DMS53 treated with DMSO at 0.1 percent for 48 hours (cell line): ENCODE results near the gene PIK3CB.
"Not testable (repeated sequence)": the region's sequence is repeated elsewhere in the genome, so short reads cannot be mapped to it uniquely, and the experiment has no call there.

Experiments used
- DNase-seq: peaks from one replicate; lab custom pipeline; 2025; ENCODE audit not compliant: unreplicated experiment; lab: John Stamatoyannopoulos, UW

Gene PIK3CB

DNA sequence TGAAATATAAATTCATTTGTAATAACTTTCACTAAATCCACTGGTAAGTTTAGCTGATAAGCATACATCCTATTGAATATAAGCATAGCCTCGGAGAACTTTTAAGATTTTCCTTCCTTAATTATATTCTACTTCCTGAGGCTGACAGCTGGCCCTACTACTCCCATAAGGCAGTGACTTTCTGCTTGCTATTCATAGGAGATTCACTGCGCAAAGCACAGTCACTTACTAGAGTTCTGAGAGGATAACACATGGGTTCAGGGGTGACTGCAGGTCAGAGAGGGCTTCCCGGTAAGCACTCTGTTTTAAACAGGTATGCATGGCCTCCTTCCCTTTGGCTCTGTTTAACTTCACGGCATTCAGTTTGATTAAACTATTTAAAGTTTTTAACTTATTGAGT, 150.3 kb downstream of the PIK3CB start:
- no peak for DNase-seq

DNA sequence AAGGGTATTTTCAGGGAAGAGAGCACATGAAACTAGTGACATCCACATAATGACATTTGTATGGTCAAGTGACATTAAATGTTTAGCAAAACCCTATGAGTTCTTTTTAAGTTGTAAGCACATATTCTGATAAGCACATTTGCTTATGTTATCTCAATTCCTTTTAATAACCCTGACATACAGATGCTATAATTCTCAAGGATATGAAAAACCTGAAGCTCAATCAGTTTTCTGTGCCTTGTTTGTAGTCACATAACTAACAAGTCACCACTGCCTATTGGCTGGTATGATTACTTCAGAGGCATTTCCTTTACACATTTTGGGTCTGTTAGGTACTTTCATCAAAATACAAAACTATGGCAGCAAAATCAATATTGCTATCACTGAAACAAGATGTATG, 152.1 kb downstream of the PIK3CB start:
- no peak for DNase-seq

GRCh38 chr3:138681463-138682220, 153.1 kb downstream of the PIK3CB start:
- DNase-seq: no peak

DNA sequence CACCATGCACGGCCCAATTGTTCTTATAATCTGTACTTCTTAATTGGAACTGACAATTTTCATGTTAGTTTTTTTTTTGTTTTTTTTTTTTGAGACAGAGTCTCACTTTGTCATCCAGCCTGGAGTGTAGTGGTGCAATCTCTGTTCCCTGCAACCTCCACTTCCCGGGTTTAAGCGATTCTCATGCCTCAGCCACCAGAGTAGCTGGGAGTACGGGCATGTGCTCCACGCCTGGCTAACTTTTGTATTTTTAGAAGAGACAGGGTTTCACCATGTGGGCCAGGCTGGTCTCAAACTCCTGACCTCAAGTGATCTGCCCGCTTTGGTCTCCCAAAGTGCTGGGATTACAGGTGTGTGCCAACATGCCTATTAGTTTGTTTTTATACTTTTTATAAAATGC, 153.8 kb downstream of the PIK3CB start:
- DNase-seq: not testable (repeated sequence)

- no peak for DNase-seq
Observed at GRCh38 chr3:138678874-138679392, 155.8 kb downstream of the PIK3CB start.

- no peak for DNase-seq
Observed at GRCh38 chr3:138678086-138678485, 156.6 kb downstream of the PIK3CB start.

DNA sequence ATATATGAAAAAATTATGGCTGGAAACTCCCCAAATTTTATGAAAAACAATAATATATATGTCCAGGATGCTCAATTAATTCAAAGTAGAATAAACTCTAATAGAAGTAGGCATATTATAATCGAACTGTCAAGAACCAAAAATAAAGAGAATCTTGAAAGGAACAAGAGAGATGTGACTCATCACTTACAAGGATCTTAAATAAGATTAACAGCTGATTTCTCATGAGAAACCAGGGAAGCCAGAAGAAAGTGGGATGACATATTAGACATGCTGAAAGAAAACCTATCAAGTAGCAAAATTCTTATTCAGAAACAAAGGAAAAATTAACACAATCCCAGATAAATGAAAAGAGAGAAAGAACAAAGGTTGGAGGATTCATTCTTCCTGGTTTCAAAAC, 159.3 kb downstream of the PIK3CB start:
- DNase-seq: no peak

- DNase-seq: no peak
Observed at GRCh38 chr3:138673641-138674530, 160.8 kb downstream of the PIK3CB start.

GRCh38 chr3:138670407-138670806, 164.3 kb downstream of the PIK3CB start:
- no peak for DNase-seq

DNA sequence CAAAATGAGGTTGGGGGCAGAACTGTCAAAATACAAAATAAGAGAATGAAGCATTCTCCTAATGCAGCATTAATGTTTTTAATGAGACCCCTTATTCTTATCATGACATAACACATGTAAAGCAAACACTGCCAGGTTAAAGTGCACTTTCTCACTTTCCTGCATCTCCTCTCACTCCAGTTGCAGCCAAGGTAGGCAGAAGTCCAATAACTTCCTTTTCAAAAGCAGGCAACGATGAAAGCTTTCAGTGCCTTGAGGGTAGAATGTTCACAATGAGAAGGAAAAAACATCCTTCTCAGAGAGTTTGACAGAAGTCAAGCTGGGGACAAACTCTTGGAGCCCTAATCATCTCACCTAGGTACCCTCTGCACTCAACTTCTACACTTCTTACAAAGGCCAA, 166.6 kb downstream of the PIK3CB start:
- DNase-seq: no peak

DNA sequence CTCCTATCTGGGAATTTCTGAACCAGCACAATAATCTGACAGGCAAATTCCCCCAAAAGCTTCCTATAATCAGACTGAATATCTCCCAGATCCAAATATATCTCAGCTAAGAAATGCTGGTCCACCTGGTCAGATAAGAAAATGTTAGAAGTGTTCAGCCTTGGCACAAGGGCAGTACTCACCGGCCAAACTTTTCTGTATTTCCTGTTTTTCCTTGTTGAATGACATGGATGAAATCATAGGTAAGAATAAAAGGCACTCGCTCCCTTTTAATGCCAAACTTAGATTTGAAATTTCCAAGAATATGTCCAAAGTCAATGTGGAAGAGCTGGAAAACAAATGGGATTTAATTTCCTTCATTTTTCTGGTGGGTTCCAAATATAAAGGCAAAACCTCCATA, 177.2 kb downstream of the PIK3CB start:
- DNase-seq: no peak

- DNase-seq: no peak
Observed at GRCh38 chr3:138653567-138653966, 181.2 kb downstream of the PIK3CB start.

DNA sequence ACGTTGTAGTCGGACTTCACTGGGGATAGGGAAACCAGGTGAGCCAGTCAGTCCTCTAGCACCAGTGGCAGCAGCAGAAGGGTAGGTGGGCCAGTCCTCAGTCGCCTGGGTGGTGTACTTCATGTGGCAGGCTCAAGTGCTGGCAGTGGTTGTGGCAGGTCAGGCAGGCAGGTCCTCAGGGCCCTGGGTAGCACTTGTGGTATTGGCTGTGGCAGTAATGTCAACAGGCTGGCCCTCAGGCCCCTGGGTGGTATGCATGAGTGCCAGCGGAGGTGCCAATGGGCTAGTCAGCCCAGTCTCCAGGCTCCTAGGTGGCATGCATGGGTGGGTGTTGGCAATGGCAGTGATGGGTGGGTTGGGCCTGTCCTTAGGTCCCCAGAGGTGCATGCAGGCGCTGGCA, 185.6 kb downstream of the PIK3CB start:
- no peak for DNase-seq

DNA sequence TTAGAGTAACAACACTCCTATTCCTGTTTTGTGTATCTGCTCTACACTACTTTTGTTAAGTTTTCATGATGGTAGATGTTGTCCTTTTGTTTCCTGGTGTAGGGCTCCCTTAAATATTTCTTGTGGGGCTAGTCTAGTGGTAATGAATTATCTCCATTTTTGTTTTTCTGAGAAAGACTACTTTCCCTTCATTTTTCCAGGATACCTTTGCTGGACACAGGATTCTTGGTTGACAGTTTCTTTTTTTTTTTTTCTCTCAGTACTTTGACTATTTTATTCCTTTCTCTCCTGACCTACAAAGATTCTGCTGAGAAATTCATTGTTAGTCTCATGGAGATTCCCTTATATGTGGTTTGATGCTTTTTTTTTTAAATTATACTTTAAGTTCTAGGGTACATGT, 188.2 kb downstream of the PIK3CB start:
- DNase-seq: no peak

GRCh38 chr3:138646008-138646407, 188.7 kb downstream of the PIK3CB start:
- DNase-seq: no peak

DNA sequence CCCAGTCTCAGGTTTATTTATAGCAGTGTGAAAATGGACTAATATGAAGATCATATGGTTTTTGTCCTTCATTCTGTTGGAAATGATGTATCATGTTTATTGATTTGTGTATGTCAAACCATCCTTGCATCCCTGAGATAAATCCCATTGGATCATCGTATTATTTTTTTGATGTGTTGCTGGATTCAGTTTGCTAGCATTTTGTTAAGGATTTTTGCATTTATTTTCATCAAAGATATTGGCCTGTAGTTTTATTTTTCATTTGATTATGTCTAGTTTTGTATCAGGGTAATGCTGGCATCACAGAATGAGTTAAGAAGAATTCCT, 191.8 kb downstream of the PIK3CB start:
- DNase-seq: no peak

DNA sequence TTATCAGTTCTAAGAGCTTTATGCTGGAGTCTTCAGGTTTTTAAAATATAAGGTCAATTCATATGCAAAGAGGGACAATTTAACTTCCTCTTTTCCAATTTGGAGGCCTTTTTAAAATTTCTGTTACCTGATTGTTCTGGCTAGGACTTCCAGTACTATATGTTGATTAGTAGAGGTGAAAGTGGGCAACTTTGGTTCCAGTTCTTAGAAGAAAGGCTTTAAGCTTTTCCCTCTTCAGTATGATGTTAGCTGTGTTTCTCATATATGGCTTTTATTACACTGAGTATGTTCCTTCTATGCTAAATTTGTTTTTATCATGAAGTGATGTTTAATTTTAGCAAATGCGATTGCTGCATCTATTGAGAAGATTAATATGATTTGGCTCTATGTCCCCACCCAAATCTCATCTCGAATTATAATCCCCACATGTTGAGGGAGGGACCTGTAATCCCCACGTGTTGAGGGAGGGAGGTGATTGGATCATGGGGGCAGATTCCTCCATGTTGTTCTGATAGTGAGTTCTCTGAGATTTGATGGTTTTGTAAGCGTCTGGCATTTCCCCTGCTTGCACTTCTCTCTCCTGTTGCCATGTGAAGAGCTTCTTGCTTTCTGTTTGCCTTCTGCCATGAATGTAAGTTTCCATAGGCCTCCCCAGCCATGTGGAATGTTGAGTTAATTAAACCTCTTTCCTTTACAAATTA, 192.4 kb downstream of the PIK3CB start:
- no peak for DNase-seq

- DNase-seq: no peak
Observed at GRCh38 chr3:138640537-138640936, 194.2 kb downstream of the PIK3CB start.

DNA sequence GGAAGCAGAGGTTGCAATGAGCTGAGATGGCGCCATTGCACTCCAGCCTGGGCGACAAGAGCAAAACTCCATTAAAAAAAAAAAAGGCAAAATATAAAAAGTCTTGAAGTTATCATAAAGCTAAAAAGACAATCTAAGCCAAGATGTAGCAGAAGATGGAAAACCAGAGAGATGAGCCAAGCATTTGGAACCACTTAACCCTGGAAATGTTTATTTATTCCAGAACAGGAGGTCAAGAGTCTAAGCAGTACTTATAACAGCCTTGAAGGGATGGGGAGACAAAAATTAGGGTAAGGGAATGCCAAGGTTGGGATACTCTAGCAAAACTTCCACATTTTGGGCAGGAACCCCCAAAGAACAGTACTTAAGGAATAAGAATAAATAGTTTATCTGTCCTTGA, 196.1 kb downstream of the PIK3CB start:
- DNase-seq: no peak

GRCh38 chr3:138629526-138629925, 205.2 kb downstream of the PIK3CB start:
- no peak for DNase-seq

GRCh38 chr3:138625707-138626365, 208.9 kb downstream of the PIK3CB start:
- no peak for DNase-seq
